GM19467 (cell line): Measurements from ENCODE around the gene EHD2.
"Not testable (repeated sequence)": the region's sequence is repeated elsewhere in the genome, so short reads cannot be mapped to it uniquely, and the experiment has no call there.

Experiments
- ATAC-seq: cut with Tn5 transposase; IDR thresholded peaks from one replicate; pipeline ENCODE4 v1.9.1; 2021; ENCODE audit warnings: mild to moderate bottlenecking, moderate library complexity; ENCODE audit not compliant: unreplicated experiment

The EHD2 gene

GRCh38 chr19:47711652-47712242 lies 1.5 kb upstream of the EHD2 start:
- no peak for ATAC-seq

- ATAC-seq, result no peak
Measured at GRCh38 chr19:47714339-47714738, 1.1 kb downstream of the EHD2 start.

- ATAC-seq, result not testable (repeated sequence)
Measured at GRCh38 chr19:47714855-47715254, 1.6 kb downstream of the EHD2 start.

- ATAC-seq, result no peak
Measured at GRCh38 chr19:47716270-47716937, 3.2 kb downstream of the EHD2 start.

- ATAC-seq, result not testable (repeated sequence)
Measured at GRCh38 chr19:47718415-47719046, 5.3 kb downstream of the EHD2 start.

GRCh38 chr19:47719047-47719859 lies 6.0 kb downstream of the EHD2 start:
- no peak for ATAC-seq

- ATAC-seq, result no peak
Measured at GRCh38 chr19:47720669-47721422, 7.6 kb downstream of the EHD2 start.

GRCh38 chr19:47723581-47723940 lies 10.3 kb downstream of the EHD2 start:
- ATAC-seq, result no peak

GRCh38 chr19:47725759-47726401 lies 12.7 kb downstream of the EHD2 start:
- ATAC-seq, result no peak

- ATAC-seq, result no peak
Measured at GRCh38 chr19:47726467-47726866, 13.2 kb downstream of the EHD2 start.

- not testable (repeated sequence) for ATAC-seq
Measured at GRCh38 chr19:47728295-47728694, 15.1 kb downstream of the EHD2 start.

GRCh38 chr19:47729468-47729798 lies 16.2 kb downstream of the EHD2 start:
- no peak for ATAC-seq

- no peak for ATAC-seq
Measured at GRCh38 chr19:47729799-47730520, 16.7 kb downstream of the EHD2 start.

GRCh38 chr19:47730521-47730889 lies 17.3 kb downstream of the EHD2 start:
- ATAC-seq, result no peak

- ATAC-seq, result no peak
Measured at GRCh38 chr19:47730910-47731309, 17.7 kb downstream of the EHD2 start.

GRCh38 chr19:47735131-47735530 lies 21.9 kb downstream of the EHD2 start:
- ATAC-seq, result no peak

GRCh38 chr19:47740866-47741519 lies 27.8 kb downstream of the EHD2 start:
- no peak for ATAC-seq

- ATAC-seq, result no peak
Measured at GRCh38 chr19:47741544-47742140, 28.4 kb downstream of the EHD2 start.

GRCh38 chr19:47742634-47743033 lies 29.4 kb downstream of the EHD2 start:
- ATAC-seq, result no peak
